Natural killer cell (primary cell): ENCODE measurements around the gene RASGRP4. TPM values are rescaled to one million over a fixed set of nuclear protein-coding genes. Genes with fewer than 3 reads are reported as not detected.

ENCODE experiments used
- ATAC-seq, 3 donors: fragments of 150-1000 bp in 2 of 3; fragments of 200-7000 bp in 1 of 3; cut with Tn5 transposase; 1 replicate in 1 of 3; 2 replicates in 2 of 3; pipeline ENCODE4 v1.10.0; 2021; ENCODE audit warnings: mild to moderate bottlenecking in 2 of 3, moderate library complexity in 2 of 3
- DNase-seq, 2 donors: peaks; one replicate each; pipeline versions ENCODE4 v3.0.0 to v3.0.0-alpha.2; 2013 to 2021; ENCODE audit warnings: mixed read lengths in 1 of 2
- H3K27ac ChIP-seq: one replicate; pipeline ENCODE4 v1.5.1; 2013; ENCODE audit warnings: mild to moderate bottlenecking, low read length
- H3K27me3 ChIP-seq: one replicate; pipeline ENCODE4 v1.6.1; 2013; ENCODE audit warnings: low read length; ENCODE audit not compliant: control insufficient read depth, insufficient read depth
- H3K36me3 ChIP-seq: one replicate; pipeline ENCODE4 v1.6.1; 2013; ENCODE audit warnings: low read length; ENCODE audit not compliant: control insufficient read depth, insufficient read depth
- H3K4me1 ChIP-seq: one replicate; pipeline ENCODE4 v1.6.1; 2013; ENCODE audit warnings: low read length; ENCODE audit not compliant: control insufficient read depth, insufficient read depth
- H3K4me3 ChIP-seq: one replicate; pipeline ENCODE4 v1.5.1; 2013; ENCODE audit warnings: low read length
- H3K9me3 ChIP-seq: one replicate; pipeline ENCODE4 v1.6.1; 2013; ENCODE audit warnings: low read length; ENCODE audit not compliant: control insufficient read depth, insufficient read depth
- H3K27ac Mint-ChIP-seq, 2 donors: one replicate each; pipeline ENCODE4 v1.8.0; 2022; ENCODE audit warnings: mild to moderate bottlenecking in 2 of 2, mixed read lengths in 2 of 2, moderate library complexity in 1 of 2
- H3K27me3 Mint-ChIP-seq, 2 donors: one replicate each; pipeline ENCODE4 v1.8.0; 2022; ENCODE audit warnings: low read depth in 2 of 2, mixed read lengths in 2 of 2
- H3K36me3 Mint-ChIP-seq: one replicate; pipeline ENCODE4 v1.8.0; 2022; ENCODE audit warnings: mixed read lengths
- H3K4me1 Mint-ChIP-seq, 2 donors: one replicate each; pipeline ENCODE4 v1.8.0; 2022; ENCODE audit warnings: mixed read lengths in 2 of 2
- H3K4me3 Mint-ChIP-seq: one replicate; pipeline ENCODE4 v1.8.0; 2022; ENCODE audit warnings: mild to moderate bottlenecking, moderate library complexity, mixed read lengths
- H3K9me3 Mint-ChIP-seq, 2 donors: one replicate each; pipeline ENCODE4 v1.8.0; 2022; ENCODE audit warnings: mixed read lengths in 2 of 2
- CTCF ChIP-seq: fragments of 200-600 bp; IDR thresholded peaks from one replicate; pipeline ENCODE4 v1.8.0; 2022; ENCODE audit warnings: antibody characterized with exemption
- WGBS: methylation state at CpG from one replicate; pipeline ENCODE4 v1.1.7; 2013; ENCODE audit warnings: missing lambda C conversion rate; ENCODE audit not compliant: insufficient coverage; 5-methylcytosine and 5-hydroxymethylcytosine counted together
- intact Hi-C: fragments of 100-400 bp; cut with micrococcal nuclease; formaldehyde crosslinking; loops from one replicate; pipeline ENCODE4 v1.14.2; 2022
- total RNA-seq, 4 donors: library from RNA; stranded (reverse); fragments of 120-200 nt in 1 of 4; gene quantifications; one replicate each; pipeline versions ENCODE4 v1.2.3 to v1.2.4, GENCODE V29; 2013 to 2022

The RASGRP4 gene
- total RNA-seq, 3 donors from 2014 or later (not counting 1 experiment from before 2014, with no cell fraction given): 2.3 to 9.3 (median 5.7) TPM

- no peak overlapping the region for H3K4me3 ChIP-seq
- no peaks in the 10 kb centered on the region for H3K27me3 ChIP-seq
- ATAC-seq (no peak), DNase-seq (no peak)
- H3K9me3 ChIP-seq: no peaks in the 10 kb centered on the region
- no peak overlapping the region for H3K27ac ChIP-seq
- Mint-ChIP-seq H3K4me1 (peaks cover 0 to 5% of the 10 kb centered on the region in 2 donors), H3K9me3 (no peaks in the 10 kb centered on the region), H3K27me3 (no peaks in the 10 kb centered on the region), H3K27ac (no peak overlapping the region), H3K4me3 (no peak overlapping the region), H3K36me3 (no peaks in the 10 kb centered on the region)
- no peaks in the 10 kb centered on the region for H3K36me3 ChIP-seq
- 90% methylated on average over 14 of the region's 14 CpGs for WGBS
- no peak for TF ChIP-seq CTCF
- no peaks in the 10 kb centered on the region for H3K4me1 ChIP-seq
- intact Hi-C loops: no loop called here
Observed at GRCh38 chr19:38440592-38440991, 14.6 kb upstream of the RASGRP4 start.

- peaks cover 6 to 19% of the 10 kb centered on the region in 2 donors for H3K4me1 Mint-ChIP-seq
Observed at GRCh38 chr19:38437917-38438316, 11.9 kb upstream of the RASGRP4 start.

GRCh38 chr19:38437295-38437694 lies 11.3 kb upstream of the RASGRP4 start:
- DNase-seq (no peak), ATAC-seq (no peak)
- H3K27me3 Mint-ChIP-seq: peaks cover 9 to 10% of the 10 kb centered on the region in 2 donors
- no peaks in the 10 kb centered on the region for H3K9me3 Mint-ChIP-seq
- intact Hi-C loops: no loop called here
- H3K27me3 ChIP-seq: peaks cover 14% of the 10 kb centered on the region
- no peak overlapping the region for H3K27ac ChIP-seq
- 88% methylated on average over 6 of the region's 6 CpGs for WGBS
- no peak overlapping the region for H3K27ac Mint-ChIP-seq
- H3K4me3 ChIP-seq: no peak overlapping the region
- peaks cover 6 to 19% of the 10 kb centered on the region in 2 donors for H3K4me1 Mint-ChIP-seq
- H3K4me1 ChIP-seq: peaks cover 6% of the 10 kb centered on the region
- H3K36me3 Mint-ChIP-seq: no peaks in the 10 kb centered on the region
- H3K36me3 ChIP-seq: no peaks in the 10 kb centered on the region
- TF ChIP-seq CTCF: no peak
- H3K4me3 Mint-ChIP-seq: no peak overlapping the region
- no peaks in the 10 kb centered on the region for H3K9me3 ChIP-seq

More at GRCh38 chr19:38437917-38438316, 11.9 kb upstream of the RASGRP4 start:
- no peak overlapping the region for H3K4me3 ChIP-seq
- Mint-ChIP-seq H3K4me3 (no peak overlapping the region), H3K36me3 (no peaks in the 10 kb centered on the region), H3K9me3 (no peaks in the 10 kb centered on the region), H3K27me3 (peaks cover 9 to 10% of the 10 kb centered on the region in 2 donors), H3K27ac (no peak overlapping the region)
- H3K27me3 ChIP-seq: peaks cover 14% of the 10 kb centered on the region
- no peak for TF ChIP-seq CTCF
- H3K27ac ChIP-seq: no peak overlapping the region
- peaks cover 6% of the 10 kb centered on the region for H3K4me1 ChIP-seq
- intact Hi-C loops: no loop called here
- ATAC-seq (no peak), DNase-seq (no peak)
- no peaks in the 10 kb centered on the region for H3K36me3 ChIP-seq
- no peaks in the 10 kb centered on the region for H3K9me3 ChIP-seq
- WGBS: 94% methylated on average over 2 of the region's 2 CpGs

GRCh38 chr19:38434549-38435051 lies 8.6 kb upstream of the RASGRP4 start:
- Mint-ChIP-seq H3K36me3 (no peaks in the 10 kb centered on the region), H3K27ac (no peak overlapping the region), H3K4me1 (peaks cover 6 to 14% of the 10 kb centered on the region in 2 donors), H3K27me3 (peaks cover 9 to 12% of the 10 kb centered on the region in 2 donors), H3K9me3 (no peaks in the 10 kb centered on the region), H3K4me3 (no peak overlapping the region)
- WGBS: 47% methylated on average over 9 of the region's 13 CpGs
- intact Hi-C loops: no loop called here
- Histone ChIP-seq H3K27me3 (peaks cover 14% of the 10 kb centered on the region), H3K27ac (no peak overlapping the region), H3K4me3 (no peak overlapping the region), H3K4me1 (peaks cover 6% of the 10 kb centered on the region), H3K36me3 (no peaks in the 10 kb centered on the region), H3K9me3 (no peaks in the 10 kb centered on the region)
- DNase-seq (no peak), ATAC-seq (no peak)
- no peak for TF ChIP-seq CTCF
